ENCODE data around the gene ASXL3. TPM values are rescaled to one million over a fixed set of nuclear protein-coding genes. Genes with fewer than 3 reads are reported as not detected.

The ASXL3 gene
- total and polyA plus RNA-seq, 2 donors (not counting 1 experiment from before 2014, with no cell fraction given) = 0.02 TPM; not detected in 1

DNA sequence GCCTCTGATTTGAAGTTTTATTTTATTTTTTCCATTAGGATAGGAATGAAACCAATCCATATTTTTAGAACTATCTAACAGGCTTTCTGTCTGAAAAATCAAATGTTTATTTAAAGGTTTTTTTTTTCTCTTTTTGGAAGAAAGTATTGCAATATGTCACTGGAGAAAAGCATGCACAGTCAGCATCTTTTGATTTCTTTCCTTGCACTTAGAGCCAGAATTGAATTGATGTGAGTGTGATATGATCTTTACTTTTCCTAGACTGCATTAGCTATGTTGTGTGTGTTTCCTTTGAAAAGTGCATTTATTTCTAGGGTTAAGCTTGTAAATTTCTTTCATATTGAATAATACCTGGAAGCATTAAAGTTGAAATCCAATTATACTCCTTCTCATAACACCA lies 87.6 kb downstream of the ASXL3 start:
- H3K27ac ChIP-seq (ENCODE audit: low read length in 2 of 2) = no peak overlapping the region
- H3K4me3 Mint-ChIP-seq = no peak overlapping the region
- no peaks in the 10 kb centered on the region for H3K79me2 ChIP-seq (ENCODE audit: control insufficient read depth, insufficient read depth, low read length)
- H3K36me3 ChIP-seq (replicated peaks in 1 of 2; ENCODE audit: control extremely low read depth in 1 of 2, control insufficient read depth in 1 of 2, extremely low read depth in 1 of 2, insufficient read depth in 2 of 2, low read length in 1 of 2) = no peaks in the 10 kb centered on the region
- H3K4me3 ChIP-seq (ENCODE audit: control extremely low read depth in 1 of 5, extremely low read depth in 1 of 5, insufficient read depth in 1 of 5, low read depth in 2 of 5, low read length in 4 of 5) = no peak overlapping the region
- intact Hi-C loops (cut with micrococcal nuclease) = no loop called here
- ChIA-PET POLR2A (no interaction called here), CTCF (no interaction called here)
- ATAC-seq (ENCODE audit: low read depth) (no peak), DNase-seq (no peak)
- no peak for TF ChIP-seq EZH2 (IDR thresholded peaks at IDR 0.05; ENCODE audit: borderline replicate concordance, insufficient read depth, low read depth, low read length, poor library complexity, severe bottlenecking)
- TF ChIP-seq, protein P1, sequence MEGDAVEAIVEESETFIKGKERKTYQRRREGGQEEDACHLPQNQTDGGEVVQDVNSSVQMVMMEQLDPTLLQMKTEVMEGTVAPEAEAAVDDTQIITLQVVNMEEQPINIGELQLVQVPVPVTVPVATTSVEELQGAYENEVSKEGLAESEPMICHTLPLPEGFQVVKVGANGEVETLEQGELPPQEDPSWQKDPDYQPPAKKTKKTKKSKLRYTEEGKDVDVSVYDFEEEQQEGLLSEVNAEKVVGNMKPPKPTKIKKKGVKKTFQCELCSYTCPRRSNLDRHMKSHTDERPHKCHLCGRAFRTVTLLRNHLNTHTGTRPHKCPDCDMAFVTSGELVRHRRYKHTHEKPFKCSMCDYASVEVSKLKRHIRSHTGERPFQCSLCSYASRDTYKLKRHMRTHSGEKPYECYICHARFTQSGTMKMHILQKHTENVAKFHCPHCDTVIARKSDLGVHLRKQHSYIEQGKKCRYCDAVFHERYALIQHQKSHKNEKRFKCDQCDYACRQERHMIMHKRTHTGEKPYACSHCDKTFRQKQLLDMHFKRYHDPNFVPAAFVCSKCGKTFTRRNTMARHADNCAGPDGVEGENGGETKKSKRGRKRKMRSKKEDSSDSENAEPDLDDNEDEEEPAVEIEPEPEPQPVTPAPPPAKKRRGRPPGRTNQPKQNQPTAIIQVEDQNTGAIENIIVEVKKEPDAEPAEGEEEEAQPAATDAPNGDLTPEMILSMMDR (IDR thresholded peaks at IDR 0.05) = no peak
- H3K27ac Mint-ChIP-seq = no peak overlapping the region
- no peaks in the 10 kb centered on the region for H3K27me3 ChIP-seq (replicated peaks in 1 of 4; ENCODE audit: control extremely low read depth in 1 of 4, control insufficient read depth in 3 of 4, insufficient read depth in 4 of 4, low read length in 3 of 4)
- H3K4me2 ChIP-seq (replicated peaks; ENCODE audit: low read depth, low read length, poor library complexity, severe bottlenecking) = no peak overlapping the region
- H2AFZ ChIP-seq (ENCODE audit: insufficient read depth, low read depth, low read length, poor library complexity, severe bottlenecking) = no peak overlapping the region
- no peaks in the 10 kb centered on the region for H3K9me3 ChIP-seq (ENCODE audit: control extremely low read depth in 1 of 3, control insufficient read depth in 2 of 3, insufficient read depth in 1 of 3, low read length in 2 of 3)
- H3K4me1 ChIP-seq (ENCODE audit: control insufficient read depth in 2 of 2, insufficient read depth in 2 of 2, low read length in 2 of 2) = no peaks in the 10 kb centered on the region
- no peaks in the 10 kb centered on the region for H3K9me3 Mint-ChIP-seq (ENCODE audit: insufficient read depth)
- H4K20me1 ChIP-seq (ENCODE audit: control insufficient read depth, insufficient read depth, low read length, poor library complexity, severe bottlenecking) = no peaks in the 10 kb centered on the region
- H3K27me3 Mint-ChIP-seq = no peaks in the 10 kb centered on the region
- H3K9ac ChIP-seq (ENCODE audit: low read length) = no peak overlapping the region
- no peaks in the 10 kb centered on the region for H3K4me1 Mint-ChIP-seq

DNA sequence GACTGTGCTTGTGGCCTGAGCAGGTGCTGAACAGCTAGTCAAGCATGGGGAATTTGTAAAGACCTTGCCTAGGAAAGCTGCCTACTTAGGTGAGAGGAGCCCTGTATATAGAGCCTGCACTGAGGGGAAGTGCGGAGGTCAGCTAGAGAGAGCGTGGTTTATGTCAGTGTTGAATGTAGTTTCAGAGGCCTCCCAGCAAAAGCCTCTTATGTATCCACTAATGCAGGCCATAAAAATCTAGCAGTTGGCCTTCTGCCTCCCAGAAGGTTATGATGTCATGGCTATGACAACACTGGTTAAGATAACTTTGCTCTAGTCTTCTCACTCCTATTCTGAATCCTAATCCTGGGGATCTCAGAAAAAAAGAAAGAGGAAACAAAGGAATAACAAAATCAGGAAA lies 88.9 kb downstream of the ASXL3 start:
- intact Hi-C loops (cut with micrococcal nuclease) = no loop called here
- H3K9me3 Mint-ChIP-seq (ENCODE audit: insufficient read depth) = no peaks in the 10 kb centered on the region
- no peaks in the 10 kb centered on the region for H4K20me1 ChIP-seq (ENCODE audit: control insufficient read depth, insufficient read depth, low read length, poor library complexity, severe bottlenecking)
- ChIA-PET CTCF (no interaction called here), POLR2A (no interaction called here)
- TF ChIP-seq EZH2 (IDR thresholded peaks at IDR 0.05; ENCODE audit: borderline replicate concordance, insufficient read depth, low read depth, low read length, poor library complexity, severe bottlenecking) = no peak
- TF ChIP-seq, protein P1 (IDR thresholded peaks at IDR 0.05) = no peak
- H3K4me1 Mint-ChIP-seq = no peaks in the 10 kb centered on the region
- H3K4me1 ChIP-seq (ENCODE audit: control insufficient read depth in 2 of 2, insufficient read depth in 2 of 2, low read length in 2 of 2) = no peaks in the 10 kb centered on the region
- H3K27ac ChIP-seq (ENCODE audit: low read length in 2 of 2) = no peak overlapping the region
- H3K27me3 Mint-ChIP-seq = no peaks in the 10 kb centered on the region
- H3K4me3 Mint-ChIP-seq = no peak overlapping the region
- H3K9me3 ChIP-seq (ENCODE audit: control extremely low read depth in 1 of 3, control insufficient read depth in 2 of 3, insufficient read depth in 1 of 3, low read length in 2 of 3) = no peaks in the 10 kb centered on the region
- no peak overlapping the region for H2AFZ ChIP-seq (ENCODE audit: insufficient read depth, low read depth, low read length, poor library complexity, severe bottlenecking)
- no peaks in the 10 kb centered on the region for H3K79me2 ChIP-seq (ENCODE audit: control insufficient read depth, insufficient read depth, low read length)
- no peak for ATAC-seq (ENCODE audit: low read depth)
- 100% methylated on average over 2 of the region's 2 CpGs for WGBS (ENCODE audit: insufficient coverage)
- no peak overlapping the region for H3K9ac ChIP-seq (ENCODE audit: low read length)
- no peaks in the 10 kb centered on the region for H3K27me3 ChIP-seq (replicated peaks in 1 of 4; ENCODE audit: control extremely low read depth in 1 of 4, control insufficient read depth in 3 of 4, insufficient read depth in 4 of 4, low read length in 3 of 4)
- no peaks in the 10 kb centered on the region for H3K36me3 ChIP-seq (replicated peaks in 1 of 2; ENCODE audit: control extremely low read depth in 1 of 2, control insufficient read depth in 1 of 2, extremely low read depth in 1 of 2, insufficient read depth in 2 of 2, low read length in 1 of 2)
- no peak for DNase-seq
- H3K4me2 ChIP-seq (replicated peaks; ENCODE audit: low read depth, low read length, poor library complexity, severe bottlenecking) = no peak overlapping the region
- H3K4me3 ChIP-seq (ENCODE audit: control extremely low read depth in 1 of 5, extremely low read depth in 1 of 5, insufficient read depth in 1 of 5, low read depth in 2 of 5, low read length in 4 of 5) = no peak overlapping the region
- no peak overlapping the region for H3K27ac Mint-ChIP-seq
